GM21619 (cell line): ENCODE data around the gene FNDC3B.

ENCODE experiments used
- ATAC-seq: cut with Tn5 transposase; IDR thresholded peaks from one replicate; pipeline ENCODE4 v1.9.1; 2021; ENCODE audit not compliant: unreplicated experiment

The FNDC3B gene

DNA sequence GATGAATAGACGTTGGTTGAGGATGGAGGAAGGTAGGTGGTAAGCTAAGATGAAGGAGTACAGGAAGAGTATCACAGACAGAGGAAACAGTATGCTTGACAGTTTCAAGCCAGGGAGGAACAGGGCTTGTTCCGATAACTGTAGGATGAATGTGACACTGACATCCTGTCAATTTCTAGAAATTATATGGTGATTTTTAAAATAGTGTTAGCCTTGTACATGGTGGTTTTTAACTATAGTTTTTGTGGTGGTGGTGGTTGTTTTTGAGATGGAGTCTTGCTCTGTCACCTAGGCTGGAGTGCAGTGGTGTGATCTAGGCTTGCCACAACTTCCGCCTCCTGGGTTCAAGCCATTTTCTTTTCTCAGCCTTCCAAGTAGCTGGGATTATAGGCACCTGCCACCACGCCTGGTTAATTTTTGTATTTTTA, 92.8 kb downstream of the FNDC3B start:
- no peak for ATAC-seq

DNA sequence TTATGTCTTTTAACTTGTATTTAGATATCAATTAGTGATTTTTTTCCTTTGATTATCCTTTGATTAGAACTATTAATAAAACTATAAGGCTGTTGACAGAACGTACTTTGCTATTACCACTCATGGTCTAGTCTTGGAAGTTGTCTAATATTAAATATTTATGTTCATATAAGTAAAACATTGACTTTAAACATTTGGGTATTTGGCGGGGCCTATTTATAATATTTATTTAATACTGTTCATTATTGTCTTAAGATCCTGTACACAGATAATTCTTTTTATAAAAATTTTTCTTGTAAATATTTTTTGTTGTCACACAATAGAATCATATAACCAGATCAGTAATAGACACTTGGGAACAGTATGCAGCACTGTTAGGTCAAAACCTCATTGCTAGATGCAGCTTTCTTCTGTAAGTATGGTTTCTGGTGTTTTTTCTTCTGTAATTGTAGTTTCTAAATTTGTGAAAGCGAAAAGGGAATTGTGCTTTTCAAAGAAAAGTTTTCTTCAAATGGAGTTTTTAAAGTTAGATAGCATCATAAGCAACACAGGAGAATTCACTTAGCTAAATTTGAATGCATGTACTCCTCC, 93.4 kb downstream of the FNDC3B start:
- ATAC-seq: no peak

DNA sequence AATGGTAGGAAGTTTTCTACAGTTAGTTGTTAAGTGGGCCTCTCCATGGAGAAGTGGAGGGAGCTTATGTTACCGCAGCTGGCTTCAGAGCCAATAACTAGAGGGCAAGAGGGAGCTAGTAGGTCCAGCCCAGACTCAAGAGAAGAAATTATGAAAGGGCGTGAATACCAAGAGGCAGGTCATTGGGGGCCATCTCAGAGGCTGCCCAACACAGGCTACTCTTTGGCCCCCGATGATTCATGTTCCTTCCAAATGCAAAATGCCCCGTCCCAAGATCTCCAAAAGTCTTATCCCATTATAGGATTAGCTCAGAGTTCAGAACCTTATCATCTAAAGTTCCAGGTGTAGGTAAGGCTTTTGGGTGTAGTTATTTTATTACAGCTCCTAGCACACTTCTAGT, 94.5 kb downstream of the FNDC3B start:
- ATAC-seq: no peak

DNA sequence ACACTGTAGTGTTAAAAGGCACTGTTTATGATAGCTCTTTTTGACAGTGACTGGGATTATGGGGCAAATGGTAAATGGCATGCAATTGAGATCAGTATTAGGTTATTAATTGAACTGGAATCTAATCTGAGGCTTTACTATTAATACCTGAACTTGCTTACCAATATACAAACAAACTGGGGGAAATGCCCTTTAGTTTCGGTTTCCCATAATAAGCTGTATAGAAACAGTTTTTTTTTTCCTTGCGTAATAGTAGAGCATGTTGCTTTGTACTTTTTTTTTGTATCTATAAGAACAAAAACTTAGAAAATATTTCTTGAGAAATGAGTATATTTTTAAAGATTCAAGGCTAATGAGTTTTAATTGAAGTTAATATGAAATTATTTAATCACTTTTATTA, 95.0 kb downstream of the FNDC3B start:
- peak; percentile 39 for ATAC-seq

DNA sequence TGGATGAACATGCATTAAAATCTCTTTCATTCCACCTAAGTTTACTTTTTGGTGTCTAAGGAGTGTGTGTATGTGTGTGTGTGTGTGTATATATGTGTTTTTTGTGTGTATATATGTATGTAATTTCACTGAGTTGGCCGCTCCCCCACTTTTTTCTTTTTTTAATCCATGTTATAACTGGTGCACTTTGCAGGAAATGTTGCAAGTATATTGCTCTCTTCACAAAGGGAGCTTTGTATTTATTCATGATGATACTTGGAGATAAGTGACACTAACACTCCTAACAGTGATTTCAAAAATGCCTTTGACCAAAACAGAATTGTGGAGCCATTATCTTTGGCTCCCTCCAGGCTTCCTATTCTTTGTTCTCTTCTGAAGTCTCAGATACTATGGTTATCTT, 95.8 kb downstream of the FNDC3B start:
- ATAC-seq: no peak

DNA sequence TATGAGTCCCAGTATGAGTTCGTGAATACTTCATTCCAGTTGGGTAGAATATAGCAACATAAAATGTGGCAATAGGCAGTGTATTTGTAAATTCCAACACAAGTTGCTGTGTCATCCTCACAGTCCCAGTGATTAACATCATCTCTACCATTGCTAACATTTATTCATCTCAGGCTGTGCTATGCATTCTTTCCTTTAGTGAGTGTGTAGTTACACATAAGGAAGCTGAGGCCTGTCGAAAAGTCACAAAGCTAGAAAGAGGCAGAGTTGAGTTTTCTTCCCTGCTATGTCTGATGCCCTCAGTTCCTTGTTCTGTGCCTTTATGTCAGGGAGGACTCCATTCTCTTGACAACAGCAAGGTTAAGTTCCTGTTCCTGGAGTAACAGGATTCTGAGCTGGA, 96.4 kb downstream of the FNDC3B start:
- no peak for ATAC-seq

DNA sequence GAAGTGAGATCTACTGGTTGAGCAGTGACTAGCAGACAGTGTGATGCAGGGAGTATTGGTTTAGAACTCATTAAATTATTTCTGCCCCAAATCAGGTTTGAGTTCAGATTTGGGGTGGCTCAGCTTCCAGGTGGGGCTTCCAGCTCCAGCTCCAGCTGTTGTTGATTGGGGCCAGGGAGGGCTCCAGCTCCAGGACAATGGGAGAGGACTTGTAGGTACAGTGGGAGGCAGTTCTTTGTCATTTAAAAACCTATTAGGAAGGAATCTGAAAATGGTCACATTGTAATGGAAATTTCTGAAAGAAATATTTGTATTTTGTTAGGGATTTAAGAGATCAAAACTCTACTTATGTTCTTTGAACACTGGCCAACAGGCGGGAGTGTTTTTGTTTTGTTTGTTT, 97.0 kb downstream of the FNDC3B start:
- ATAC-seq: no peak

DNA sequence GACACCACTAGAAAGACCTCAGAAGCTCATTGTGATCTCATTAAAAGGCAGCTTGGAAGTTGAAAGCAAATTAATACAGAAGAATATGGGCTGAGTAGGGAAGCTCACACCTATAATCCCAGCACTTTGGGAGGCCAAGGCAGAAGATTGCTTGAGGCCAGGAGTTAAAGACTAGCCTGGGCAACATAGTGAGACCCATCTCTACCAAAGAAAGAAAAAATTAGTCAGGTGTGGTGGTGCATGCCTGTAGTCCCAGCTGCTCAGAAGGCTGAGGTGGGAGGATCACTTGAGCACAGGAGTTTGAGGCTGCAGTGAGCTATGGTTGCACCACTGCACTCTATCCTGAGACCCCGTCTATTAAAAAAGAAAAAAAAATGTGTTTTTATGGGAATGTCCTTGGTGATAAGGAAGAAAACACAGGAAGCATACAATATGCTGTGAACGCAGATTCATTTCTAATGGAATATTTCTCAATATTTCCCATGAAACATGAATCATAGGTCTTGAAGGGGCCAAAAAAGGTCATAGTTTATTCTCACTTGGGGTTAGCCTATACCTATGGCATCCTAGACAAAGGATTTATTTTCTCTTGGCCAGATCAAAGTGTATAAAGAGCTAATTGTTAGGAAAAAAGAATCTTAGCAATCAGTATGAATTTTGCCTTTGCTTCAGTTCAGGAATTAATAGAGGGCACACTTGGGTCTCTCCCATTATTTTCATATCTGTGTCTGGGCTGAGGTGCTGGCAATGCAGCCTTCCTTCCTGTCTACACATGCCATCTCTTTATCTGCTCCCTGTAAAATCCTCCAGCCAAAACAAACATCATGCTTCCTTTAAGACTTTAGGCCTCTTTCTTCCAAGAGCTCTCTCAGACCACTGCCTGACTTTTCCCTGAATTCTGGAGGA, 98.2 kb downstream of the FNDC3B start:
- ATAC-seq: no peak

DNA sequence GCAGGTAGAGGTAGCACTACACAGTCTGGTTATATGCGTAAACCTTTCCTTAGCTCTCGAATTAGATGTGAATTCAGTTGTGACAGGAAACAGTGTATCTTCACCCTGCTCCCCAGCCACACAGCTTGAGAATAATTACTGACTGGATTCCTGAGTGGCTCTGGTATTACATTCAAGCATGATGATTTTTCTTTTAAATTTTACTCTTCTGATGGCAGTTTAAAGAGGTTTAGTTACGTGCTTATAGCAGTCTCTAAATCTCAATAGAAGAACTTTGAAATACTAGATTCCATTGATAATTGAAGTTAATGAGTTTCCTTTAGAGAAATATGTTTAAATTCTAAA, 98.8 kb downstream of the FNDC3B start:
- no peak for ATAC-seq

DNA sequence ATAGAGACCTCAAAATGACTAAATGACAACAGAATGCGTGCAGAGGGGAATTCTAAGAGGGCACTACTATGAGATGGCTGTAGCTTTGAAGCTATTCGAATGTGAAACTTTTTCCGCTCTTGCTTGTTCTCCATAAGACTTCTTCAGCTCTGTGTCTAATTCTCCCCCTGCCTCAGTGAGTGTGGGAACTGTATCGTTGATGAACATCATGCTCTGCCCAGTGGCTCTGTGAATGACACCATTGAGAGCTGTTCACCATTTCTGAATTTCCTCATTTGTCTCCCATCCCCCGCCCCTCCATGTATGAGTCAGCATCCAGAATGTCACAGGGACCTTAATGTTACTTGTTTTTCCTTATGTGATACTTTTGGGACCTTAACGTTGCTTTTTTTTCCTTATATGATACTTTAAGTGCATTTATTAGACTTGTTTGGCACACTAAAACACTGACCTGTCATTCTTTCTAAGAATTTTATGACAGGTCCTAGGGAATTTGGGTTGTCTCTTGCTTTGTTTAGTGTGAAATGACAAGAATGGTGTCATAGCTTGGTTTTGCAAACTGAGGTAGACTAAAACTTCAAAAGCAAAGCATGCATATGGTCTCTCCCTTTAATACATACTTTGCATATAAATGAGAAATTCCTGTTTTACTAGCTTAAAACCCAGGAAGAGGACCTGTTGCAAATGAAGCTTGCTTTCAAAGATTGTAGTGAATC, 99.6 kb downstream of the FNDC3B start:
- peak; percentile 24 for ATAC-seq

DNA sequence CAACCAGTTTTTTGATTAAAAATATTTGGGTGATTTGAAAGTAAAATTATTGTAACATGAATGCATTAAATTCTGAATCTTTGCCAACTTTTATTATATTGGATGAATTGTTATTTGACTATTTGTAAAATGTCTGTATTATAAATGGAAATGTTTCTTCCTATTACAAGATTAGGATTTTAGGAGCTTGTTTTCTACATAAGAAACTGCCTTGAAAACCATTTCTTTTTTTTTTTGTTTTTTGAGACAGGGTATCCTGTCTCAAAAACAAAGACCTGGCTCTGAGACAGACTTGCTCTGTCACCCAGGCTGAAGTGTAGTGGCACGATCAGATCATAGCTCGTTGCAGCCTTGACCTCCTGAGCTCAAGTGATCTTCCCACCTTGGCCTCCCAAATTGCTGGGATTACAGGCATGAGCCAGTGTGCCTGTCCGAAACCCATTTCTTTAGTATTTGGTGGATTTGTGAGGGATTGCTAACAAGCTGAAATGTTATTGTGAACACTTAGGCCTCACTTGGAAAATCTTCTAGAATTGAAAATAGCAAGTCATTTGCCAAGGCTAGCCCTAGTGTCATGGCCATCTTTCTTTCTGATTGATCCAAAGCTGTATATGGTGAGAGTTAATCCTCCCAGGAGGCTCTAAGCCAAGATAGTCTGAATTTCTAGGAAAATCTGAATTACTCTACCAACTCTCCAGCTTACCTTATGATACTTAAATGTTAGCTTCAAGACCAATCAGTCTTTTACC, 100.3 kb downstream of the FNDC3B start:
- ATAC-seq: no peak

DNA sequence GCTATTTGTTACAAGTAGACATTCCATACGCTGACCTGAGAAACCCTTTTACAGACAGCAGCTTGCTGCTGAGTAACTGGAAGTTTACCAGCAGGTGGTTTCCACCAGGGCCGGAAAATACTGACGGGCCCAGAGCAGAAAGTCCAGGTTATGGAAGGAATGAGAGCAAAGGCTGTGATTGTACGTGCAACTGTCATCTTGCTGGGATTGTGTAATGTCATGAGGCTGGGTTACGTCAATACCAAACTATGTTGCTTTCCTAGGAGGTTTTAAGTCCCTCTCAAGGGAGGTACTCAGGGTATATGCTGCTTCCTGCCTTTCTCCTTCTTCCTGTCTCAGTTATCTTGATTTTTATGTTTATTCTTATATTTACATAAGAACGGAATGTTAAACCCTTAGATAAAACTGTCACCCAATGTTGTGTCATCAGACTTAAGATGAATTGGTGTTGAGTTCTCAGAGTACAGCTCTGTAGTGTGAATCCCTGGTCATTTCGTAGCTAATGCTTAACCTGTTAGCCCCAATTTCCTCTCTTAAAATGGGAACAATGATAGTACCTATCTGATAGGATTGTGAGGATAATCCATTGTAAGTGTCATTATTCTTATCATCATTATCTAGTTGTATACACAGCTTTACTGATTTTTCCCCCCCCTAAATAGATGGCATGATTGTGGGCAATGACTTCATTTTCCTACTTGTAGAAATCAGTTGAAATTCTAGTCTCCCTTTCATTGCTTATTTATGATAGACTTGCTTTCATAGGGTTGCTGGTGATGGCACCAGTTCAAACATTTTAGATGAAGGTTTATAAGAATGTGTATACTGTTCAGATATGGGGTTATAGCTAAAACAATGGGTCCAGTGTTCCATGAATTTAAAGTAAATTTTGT, 101.4 kb downstream of the FNDC3B start:
- ATAC-seq: no peak

DNA sequence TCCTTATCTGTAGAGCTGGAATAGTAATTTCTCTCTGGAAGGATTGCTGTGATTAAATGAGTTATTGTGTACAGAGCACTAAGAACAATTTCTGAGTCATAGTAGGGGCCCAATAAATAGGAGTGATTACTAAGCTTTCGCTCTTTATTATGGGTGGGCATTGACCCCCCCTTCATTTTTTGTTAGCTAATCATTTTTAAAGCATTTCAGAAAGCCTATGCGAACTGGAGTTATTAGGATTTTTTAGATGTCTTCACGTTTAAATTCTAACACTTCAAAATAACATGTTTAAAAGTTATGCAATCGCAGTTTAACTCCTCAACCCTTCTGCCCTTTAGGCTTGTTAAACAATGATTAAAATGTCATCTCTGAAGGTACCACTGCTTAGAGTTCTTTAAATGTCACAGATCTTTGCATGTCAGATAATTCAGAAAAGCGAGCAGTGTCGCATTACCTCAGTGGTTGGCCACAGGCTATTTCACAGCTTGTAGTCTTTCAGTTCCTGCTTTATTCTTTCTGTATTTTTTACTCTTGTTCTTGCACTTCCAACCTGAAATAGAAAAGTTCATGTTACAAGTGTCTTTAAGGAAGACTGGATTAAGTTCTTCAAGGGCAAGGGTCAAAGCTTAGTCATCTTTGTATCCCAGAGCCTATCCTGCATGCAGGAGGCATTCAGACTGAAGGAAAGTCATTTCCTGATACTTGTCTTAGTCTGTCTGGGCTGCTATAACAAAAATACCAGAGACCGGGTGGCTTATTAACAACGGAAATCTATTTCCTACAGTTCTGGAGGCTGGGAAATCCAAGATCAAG, 102.9 kb downstream of the FNDC3B start:
- ATAC-seq: peak; percentile 77

DNA sequence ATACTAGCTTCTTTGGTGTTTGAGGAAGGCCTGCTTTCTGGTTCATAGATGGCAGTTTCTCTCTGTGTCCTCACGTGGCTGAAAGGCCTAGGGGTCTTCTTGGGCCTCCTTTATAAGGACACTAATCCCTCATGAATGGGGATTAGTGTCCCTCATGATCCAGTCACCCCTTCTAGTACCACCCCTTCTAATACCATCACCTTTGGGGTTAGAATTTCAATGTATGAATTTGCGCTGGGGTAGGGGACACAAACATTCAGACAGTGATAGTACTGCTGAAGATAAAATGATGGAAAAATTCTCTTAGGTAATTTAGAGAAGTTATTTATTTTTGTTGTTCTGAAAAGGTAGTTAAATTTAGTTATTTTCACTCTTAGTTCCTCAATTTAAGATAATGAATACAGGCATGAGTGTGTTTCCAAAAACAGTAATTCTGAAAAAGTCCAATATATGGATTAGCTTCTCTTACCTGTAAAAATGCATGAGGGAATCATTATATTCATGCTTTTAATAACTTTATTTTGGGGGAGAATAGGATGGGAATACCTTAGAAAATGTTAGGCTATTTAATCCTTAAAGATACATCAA, 103.6 kb downstream of the FNDC3B start:
- no peak for ATAC-seq

DNA sequence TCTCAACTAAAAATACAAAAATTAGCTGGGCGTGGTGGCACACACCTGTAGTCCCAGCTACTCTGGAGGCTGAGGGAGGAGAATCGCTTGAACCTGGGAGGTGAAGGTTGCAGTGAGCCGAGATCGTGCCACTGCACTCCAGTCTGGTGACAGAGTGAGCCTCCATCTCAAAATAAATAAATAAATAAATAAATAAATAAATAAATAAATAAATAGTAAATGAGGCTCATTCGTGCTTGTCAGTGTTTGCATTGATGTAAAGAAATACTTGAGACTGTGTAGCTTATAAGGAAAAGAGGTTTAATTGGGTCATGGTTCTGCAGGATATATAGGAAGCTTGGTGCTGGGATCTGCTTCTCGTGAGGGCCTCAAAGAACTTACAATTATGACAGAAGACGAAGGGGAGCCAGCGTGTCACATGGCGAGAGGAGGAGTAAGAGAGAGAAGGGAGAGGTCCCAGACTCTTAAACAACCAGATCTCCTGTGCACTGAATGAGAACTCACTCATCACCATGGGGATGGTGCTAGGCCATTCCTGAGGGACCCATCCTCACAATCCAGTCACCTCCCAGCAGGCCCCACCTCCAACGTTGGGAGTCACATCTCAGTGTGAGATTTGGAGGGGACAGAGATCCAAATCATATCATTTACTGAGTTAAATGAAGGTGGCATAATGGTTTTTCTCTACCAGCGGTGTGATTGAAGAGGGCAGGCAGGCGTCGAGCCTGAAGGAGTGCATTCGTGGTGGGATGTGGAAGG, 104.5 kb downstream of the FNDC3B start:
- ATAC-seq: no peak

DNA sequence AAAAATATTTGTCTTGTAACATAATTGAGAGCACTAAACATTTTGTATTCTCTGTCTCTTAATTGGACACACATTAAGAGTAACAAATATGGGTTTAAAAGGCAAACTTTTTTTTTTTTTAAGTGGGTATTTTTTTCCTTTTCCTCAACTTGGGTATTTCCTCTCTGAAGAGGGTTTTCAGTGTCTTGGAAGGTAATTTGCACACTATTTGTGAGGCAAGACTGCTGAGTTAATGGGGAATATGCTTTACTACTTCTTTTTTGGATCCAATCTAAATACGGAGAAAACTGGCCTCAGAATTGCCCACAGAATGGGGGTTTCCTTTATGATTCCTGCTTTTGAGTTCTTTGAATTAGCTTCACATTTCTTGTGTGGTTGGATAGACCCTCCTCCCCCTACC, 105.2 kb downstream of the FNDC3B start:
- no peak for ATAC-seq

DNA sequence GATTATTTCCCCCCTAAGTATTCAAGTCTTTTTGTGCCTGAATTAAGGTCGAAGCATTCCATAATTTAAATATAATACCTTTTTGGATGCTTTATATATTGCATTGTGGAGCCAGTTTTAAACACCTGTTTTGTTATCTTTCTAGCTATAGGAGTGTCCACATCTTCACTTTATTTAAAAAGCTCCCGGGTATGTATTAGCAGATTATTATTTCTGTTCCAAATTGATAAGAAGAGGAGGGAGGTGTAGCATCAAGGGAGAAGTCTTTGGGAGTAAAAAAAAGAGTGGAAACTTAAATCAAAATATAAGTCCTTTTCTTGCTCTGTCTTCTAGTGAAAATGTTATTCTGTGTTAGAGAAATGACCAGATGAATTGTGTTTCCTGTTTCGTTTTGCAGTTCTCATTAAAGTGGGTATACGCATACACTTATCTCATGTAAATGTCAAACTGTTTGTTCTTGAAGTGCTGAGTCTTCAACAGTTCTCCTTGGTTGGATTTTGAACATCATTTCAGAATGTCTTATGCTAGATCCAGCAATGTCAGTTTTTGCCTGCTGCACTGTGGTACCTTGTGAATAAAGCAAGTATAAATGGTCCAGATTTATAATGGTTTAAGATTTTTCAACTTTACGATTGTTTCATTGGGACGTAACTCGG, 105.8 kb downstream of the FNDC3B start:
- peak; percentile 36 for ATAC-seq

DNA sequence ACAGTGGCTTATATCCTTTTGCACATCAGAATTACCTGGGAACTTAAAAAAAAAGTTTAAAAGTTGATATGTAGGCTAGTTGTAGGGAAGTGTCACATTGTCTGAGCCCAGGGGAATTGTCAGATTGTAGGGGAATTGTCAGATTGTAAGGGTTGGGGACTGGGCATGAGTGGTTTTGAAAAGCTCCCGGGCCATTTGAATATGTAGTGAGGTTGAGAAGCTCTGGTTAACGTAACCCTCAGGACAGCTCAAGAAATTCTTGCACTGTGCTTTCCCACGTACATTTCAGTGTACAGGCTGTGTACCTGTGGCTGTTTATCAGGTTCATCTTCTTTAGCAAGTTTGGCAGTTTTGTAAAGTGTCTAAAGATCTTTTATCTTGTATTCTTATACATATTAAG, 107.0 kb downstream of the FNDC3B start:
- no peak for ATAC-seq
